ENCODE results near the gene TBCD. TPM values are rescaled to one million over a fixed set of nuclear protein-coding genes. Genes with fewer than 3 reads are reported as not detected.

Gene TBCD
- total RNA-seq, 3 donors from 2014 or later = 41.3 to 76.0 (median 55.4) TPM

- H3K4me3 ChIP-seq = no peak overlapping the region
- peaks cover 4% of the 10 kb centered on the region for H3K36me3 ChIP-seq (ENCODE audit: low read depth)
- DNase-seq (peak in 1 of 3 donors; percentile 4), ATAC-seq (no peak)
- TF ChIP-seq, protein P1, sequence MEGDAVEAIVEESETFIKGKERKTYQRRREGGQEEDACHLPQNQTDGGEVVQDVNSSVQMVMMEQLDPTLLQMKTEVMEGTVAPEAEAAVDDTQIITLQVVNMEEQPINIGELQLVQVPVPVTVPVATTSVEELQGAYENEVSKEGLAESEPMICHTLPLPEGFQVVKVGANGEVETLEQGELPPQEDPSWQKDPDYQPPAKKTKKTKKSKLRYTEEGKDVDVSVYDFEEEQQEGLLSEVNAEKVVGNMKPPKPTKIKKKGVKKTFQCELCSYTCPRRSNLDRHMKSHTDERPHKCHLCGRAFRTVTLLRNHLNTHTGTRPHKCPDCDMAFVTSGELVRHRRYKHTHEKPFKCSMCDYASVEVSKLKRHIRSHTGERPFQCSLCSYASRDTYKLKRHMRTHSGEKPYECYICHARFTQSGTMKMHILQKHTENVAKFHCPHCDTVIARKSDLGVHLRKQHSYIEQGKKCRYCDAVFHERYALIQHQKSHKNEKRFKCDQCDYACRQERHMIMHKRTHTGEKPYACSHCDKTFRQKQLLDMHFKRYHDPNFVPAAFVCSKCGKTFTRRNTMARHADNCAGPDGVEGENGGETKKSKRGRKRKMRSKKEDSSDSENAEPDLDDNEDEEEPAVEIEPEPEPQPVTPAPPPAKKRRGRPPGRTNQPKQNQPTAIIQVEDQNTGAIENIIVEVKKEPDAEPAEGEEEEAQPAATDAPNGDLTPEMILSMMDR (IDR thresholded peaks at IDR 0.05) = no peak
- peaks cover 4% of the 10 kb centered on the region for H3K9me3 ChIP-seq
- H3K4me1 ChIP-seq (ENCODE audit: low read depth) = no peaks in the 10 kb centered on the region
- intact Hi-C loops (cut with DNase I, micrococcal nuclease) = no loop called here
These were observed 6.3 kb upstream of the TBCD start for GRCh38 chr17:82745524-82745923.

DNA sequence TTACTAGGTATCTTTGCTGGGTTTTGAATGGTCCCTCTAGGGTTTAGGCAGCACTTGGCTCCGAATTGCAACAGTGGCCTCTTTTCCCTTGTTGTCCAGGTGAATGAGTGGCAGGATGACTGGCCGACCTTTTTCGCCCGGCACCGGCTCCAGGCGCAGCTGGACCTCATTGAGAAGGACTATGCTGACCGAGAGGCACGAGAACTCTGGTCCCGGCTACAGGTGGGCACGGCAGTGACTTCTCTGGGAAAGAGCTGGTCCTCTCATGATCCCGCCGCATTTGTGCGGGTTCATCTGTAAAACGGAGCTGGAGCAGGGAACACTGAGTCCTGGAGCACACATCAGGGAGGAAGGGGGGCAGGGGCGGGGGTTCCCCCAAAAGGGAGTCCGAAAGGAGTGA lies 3.1 kb upstream of the TBCD start:
- TF ChIP-seq, protein P1 (IDR thresholded peaks at IDR 0.05) = no peak
- no peaks in the 10 kb centered on the region for H3K36me3 ChIP-seq (ENCODE audit: low read depth)
- H3K4me3 ChIP-seq = no peak overlapping the region
- peaks cover 9% of the 10 kb centered on the region for H3K4me1 ChIP-seq (ENCODE audit: low read depth)
- intact Hi-C loops (cut with DNase I, micrococcal nuclease) = no loop called here
- peaks cover 4% of the 10 kb centered on the region for H3K9me3 ChIP-seq
- ATAC-seq (no peak), DNase-seq (peak in 1 of 3 donors; percentile 49)

DNA sequence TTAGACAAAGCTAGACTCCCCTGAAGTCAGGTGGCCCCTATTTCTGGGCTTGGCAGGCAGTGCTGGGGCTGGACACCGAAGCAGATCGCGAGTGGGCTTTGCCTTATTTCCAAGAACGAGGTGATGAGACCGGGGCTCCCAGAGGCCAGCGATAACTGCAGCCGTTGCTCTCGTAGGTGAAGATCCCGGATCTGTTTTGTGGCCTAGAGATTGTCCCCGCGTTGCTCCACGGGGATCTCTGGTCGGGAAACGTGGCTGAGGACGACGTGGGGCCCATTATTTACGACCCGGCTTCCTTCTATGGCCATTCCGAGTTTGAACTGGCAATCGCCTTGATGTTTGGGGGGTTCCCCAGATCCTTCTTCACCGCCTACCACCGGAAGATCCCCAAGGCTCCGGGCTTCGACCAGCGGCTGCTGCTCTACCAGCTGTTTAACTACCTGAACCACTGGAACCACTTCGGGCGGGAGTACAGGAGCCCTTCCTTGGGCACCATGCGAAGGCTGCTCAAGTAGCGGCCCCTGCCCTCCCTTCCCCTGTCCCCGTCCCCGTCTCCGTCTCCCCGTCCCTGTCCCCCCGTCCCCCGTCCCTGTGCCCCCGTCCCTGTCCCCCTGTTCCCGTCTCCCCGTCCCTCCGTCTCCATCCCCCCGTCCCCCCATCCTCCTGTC lies 1.5 kb upstream of the TBCD start:
- no peak overlapping the region for H3K4me3 ChIP-seq
- H3K9me3 ChIP-seq = peaks cover 4% of the 10 kb centered on the region
- DNase-seq = no peak
- no peak for ATAC-seq
- peaks cover 9% of the 10 kb centered on the region for H3K4me1 ChIP-seq (ENCODE audit: low read depth)
- TF ChIP-seq, protein P1 (IDR thresholded peaks at IDR 0.05) = no peak
- intact Hi-C loops (cut with DNase I, micrococcal nuclease) = no loop called here
- H3K36me3 ChIP-seq (ENCODE audit: low read depth) = no peaks in the 10 kb centered on the region

GRCh38 chr17:82751171-82751570 lies 694 bp upstream of the TBCD start:
- no peak overlapping the region for H3K4me3 ChIP-seq
- ATAC-seq (no peak), DNase-seq (peak in 1 of 3 donors; percentile 69)
- TF ChIP-seq, protein P1 (IDR thresholded peaks at IDR 0.05) = no peak
- no peaks in the 10 kb centered on the region for H3K36me3 ChIP-seq (ENCODE audit: low read depth)
- H3K4me1 ChIP-seq (ENCODE audit: low read depth) = peaks cover 9% of the 10 kb centered on the region
- peaks cover 2% of the 10 kb centered on the region for H3K9me3 ChIP-seq
- intact Hi-C loops (cut with DNase I, micrococcal nuclease) = no loop called here

DNA sequence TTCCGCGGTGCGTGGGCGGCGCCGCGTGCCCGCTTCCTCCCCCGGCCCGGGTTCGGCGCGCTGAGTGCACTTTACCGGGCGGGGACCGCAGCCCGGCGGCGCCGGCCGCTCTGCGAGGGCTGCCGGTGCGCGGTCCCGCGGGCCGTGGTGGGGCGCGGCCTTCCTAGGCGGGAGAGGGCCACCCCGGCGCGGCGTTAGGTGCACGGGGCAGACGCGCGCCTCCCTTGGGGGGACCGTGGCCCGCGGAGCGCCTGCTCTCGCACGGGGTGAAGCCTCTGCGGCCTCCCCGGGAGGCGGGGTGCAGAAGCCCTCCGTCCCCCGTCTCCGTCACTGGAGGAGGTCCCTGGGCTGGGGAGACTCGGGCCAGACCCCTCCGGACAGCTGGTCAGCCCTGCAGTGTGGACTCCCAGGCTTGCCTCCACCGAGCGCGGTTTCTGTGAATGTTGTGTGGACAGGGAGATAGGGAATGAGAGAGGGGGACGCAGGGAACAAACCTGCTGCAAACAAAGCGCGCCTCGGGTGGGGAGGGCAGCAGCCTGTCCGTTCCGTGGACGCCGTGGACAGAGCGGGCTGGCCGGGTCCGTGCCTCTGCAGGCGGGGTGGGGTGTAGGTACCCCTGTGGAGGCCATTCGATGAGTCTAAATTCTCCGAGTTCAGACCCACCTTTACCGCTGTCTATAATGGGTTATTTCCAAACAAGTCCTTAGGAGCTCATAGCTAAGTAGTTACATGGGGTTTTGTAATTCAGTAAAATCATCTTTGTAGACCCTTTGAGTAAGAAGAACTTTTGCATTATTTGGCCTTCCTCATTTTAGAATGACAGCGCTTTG lies 721 bp downstream of the TBCD start:
- ATAC-seq (peak; percentile 27), DNase-seq (peak in 2 of 3 donors; percentile 65 to 71)
- Histone ChIP-seq H3K4me1 (ENCODE audit: low read depth) (peaks cover 9% of the 10 kb centered on the region), H3K4me3 (peak overlapping the region; percentile 81), H3K36me3 (ENCODE audit: low read depth) (no peaks in the 10 kb centered on the region), H3K9me3 (no peaks in the 10 kb centered on the region)
- TF ChIP-seq, protein P1 (IDR thresholded peaks at IDR 0.05) = no peak
- intact Hi-C loops (cut with DNase I, micrococcal nuclease) = no loop called here

All from mucosa of descending colon (tissue), 3 donors.